Stimulated activated CD8-positive, alpha-beta memory T cell treated with anti-CD3 and anti-CD28 coated beads, Interleukin-2, amount 100 ng/mL, for 48 hours (primary cell): ENCODE results near the gene MIOX.
"Not testable (repeated sequence)": the region's sequence is repeated elsewhere in the genome, so short reads cannot be mapped to it uniquely, and the experiment has no call there.

Experiments
- DNase-seq, 2 donors: peaks; one replicate each; pipeline ENCODE4 v3.0.0-alpha.2; 2020; ENCODE audit warnings: low read depth in 2 of 2

Gene MIOX

GRCh38 chr22:50529416-50529896, 42.8 kb downstream of the MIOX start:
- DNase-seq, result no peak

GRCh38 chr22:50529897-50530579, 43.4 kb downstream of the MIOX start, which contains the start of gene TYMP:
Gene TYMP (minus strand): TSS chr22:50530012. CDS start chr22:50529709, 303 bp downstream.
- DNase-seq, result peak in 1 of 2 donors; percentile 74

- DNase-seq, result no peak
Observed at GRCh38 chr22:50530580-50530876, 43.9 kb downstream of the MIOX start.

- DNase-seq, result peak; percentile 73 to 85
Observed at GRCh38 chr22:50530877-50531545, 44.4 kb downstream of the MIOX start.

- no peak for DNase-seq
Observed at GRCh38 chr22:50531546-50531961, 44.9 kb downstream of the MIOX start.

GRCh38 chr22:50531962-50532674, 45.5 kb downstream of the MIOX start:
- no peak for DNase-seq

GRCh38 chr22:50532824-50533796, 46.5 kb downstream of the MIOX start:
- DNase-seq, result no peak

GRCh38 chr22:50533856-50534711, 47.4 kb downstream of the MIOX start:
- not testable (repeated sequence) for DNase-seq

GRCh38 chr22:50535113-50535512, 48.5 kb downstream of the MIOX start:
- no peak for DNase-seq

GRCh38 chr22:50536226-50536625, 49.6 kb downstream of the MIOX start:
- DNase-seq, result no peak

GRCh38 chr22:50537765-50538164, 51.1 kb downstream of the MIOX start:
- DNase-seq, result no peak
